GM19372 (cell line): ENCODE data around the gene C9orf43.
"Not testable (repeated sequence)": the region's sequence is repeated elsewhere in the genome, so short reads cannot be mapped to it uniquely, and the experiment has no call there.

ENCODE experiments used
- ATAC-seq: cut with Tn5 transposase; IDR thresholded peaks from one replicate; pipeline ENCODE4 v1.9.1; 2021; ENCODE audit warnings: mild to moderate bottlenecking, low read depth, moderate library complexity; ENCODE audit not compliant: unreplicated experiment

C9orf43 gene

GRCh38 chr9:113381441-113381840, 29.1 kb upstream of the C9orf43 start:
- ATAC-seq, result not testable (repeated sequence)

- ATAC-seq, result no peak
Observed at GRCh38 chr9:113381909-113382411, 28.6 kb upstream of the C9orf43 start.

GRCh38 chr9:113386571-113387393, 23.8 kb upstream of the C9orf43 start:
- no peak for ATAC-seq

GRCh38 chr9:113387560-113388230, 22.9 kb upstream of the C9orf43 start:
- ATAC-seq, result no peak

GRCh38 chr9:113388833-113389232, 21.7 kb upstream of the C9orf43 start:
- ATAC-seq, result no peak

- no peak for ATAC-seq
Observed at GRCh38 chr9:113389451-113389850, 21.1 kb upstream of the C9orf43 start.

- no peak for ATAC-seq
Observed at GRCh38 chr9:113390192-113390960, 20.2 kb upstream of the C9orf43 start.

GRCh38 chr9:113391917-113392316, 18.6 kb upstream of the C9orf43 start:
- no peak for ATAC-seq

- no peak for ATAC-seq
Observed at GRCh38 chr9:113393281-113393680, 17.3 kb upstream of the C9orf43 start.

GRCh38 chr9:113395000-113395861, 15.3 kb upstream of the C9orf43 start:
- ATAC-seq, result no peak

- ATAC-seq, result no peak
Observed at GRCh38 chr9:113397203-113397631, 13.3 kb upstream of the C9orf43 start.

GRCh38 chr9:113398796-113399195, 11.8 kb upstream of the C9orf43 start:
- no peak for ATAC-seq

- ATAC-seq, result no peak
Observed at GRCh38 chr9:113399646-113400200, 10.8 kb upstream of the C9orf43 start.

- peak; percentile 99 for ATAC-seq
Observed at GRCh38 chr9:113401027-113401792, 9.3 kb upstream of the C9orf43 start, which contains the start of gene ALAD. Gene ALAD (minus strand): TSS chr9:113401284. CDS start chr9:113393559, 7,725 bp downstream.

- ATAC-seq, result no peak
Observed at GRCh38 chr9:113403646-113404045, 6.9 kb upstream of the C9orf43 start.

GRCh38 chr9:113406353-113406752, 4.2 kb upstream of the C9orf43 start:
- ATAC-seq, result not testable (repeated sequence)

GRCh38 chr9:113406873-113407511, 3.6 kb upstream of the C9orf43 start:
- ATAC-seq, result peak; percentile 33

GRCh38 chr9:113409481-113409880, 1.1 kb upstream of the C9orf43 start:
- no peak for ATAC-seq
